ENCODE data around the gene ABLIM1. TPM values are rescaled to one million over a fixed set of nuclear protein-coding genes. Genes with fewer than 3 reads are reported as not detected.

Gene ABLIM1
- total and polyA plus RNA-seq, 10 of the 15 experiments (the other 5 are each of a cell fraction or from before 2014, with no cell fraction given): 14.2 to 50.5 (median 28.1) TPM

GRCh38 chr10:114495303-114495702 lies 162.8 kb downstream of the ABLIM1 start:
- H3K36me3 ChIP-seq (ENCODE audit: control insufficient read depth in 2 of 2, insufficient read depth in 2 of 2, low read length in 1 of 2): 0 out of 4 replicates have a peak, but pooled peaks cover 0 to 3% of the 10 kb centered on the region in 2 experiments
- intact Hi-C loops (cut with micrococcal nuclease; ENCODE audit: unreplicated experiment): no loop called here
- SMC1A ChIA-PET (ENCODE audit: uncharacterized antibody, unreplicated experiment): interaction anchor here (1.1 kb wide), 1 partner anchor 24 kb away, joined by 3 read pairs; no protein-coding TSS in a partner anchor
- TF ChIP-seq BMI1 (IDR thresholded peaks at IDR 0.05; ENCODE audit: borderline replicate concordance) (no peak), HDGF (IDR thresholded peaks at IDR 0.05) (0 out of 2 replicates have a peak, but pooled peaks have one; percentile 34), SMC3 (IDR thresholded peaks at IDR 0.05; ENCODE audit: borderline replicate concordance, low read length) (no peak)
- RAD21 ChIA-PET (ENCODE audit: unreplicated experiment): interaction anchor here (1.0 kb wide), 1 partner anchor 24 kb away, joined by 4 read pairs; no protein-coding TSS in a partner anchor
- in situ Hi-C loops (cut with MboI): no loop called here
- H3K79me2 ChIP-seq (ENCODE audit: control insufficient read depth, insufficient read depth, low read length): no peaks in the 10 kb centered on the region; the same call in 1 of the 2 replicates
- no peaks in the 10 kb centered on the region for H3K27me3 ChIP-seq (replicated peaks in 1 of 2; ENCODE audit: control insufficient read depth in 2 of 2, insufficient read depth in 2 of 2, low read length in 1 of 2)
- H3K9me3 ChIP-seq (replicated peaks; ENCODE audit: control insufficient read depth, insufficient read depth, low read length): no peaks in the 10 kb centered on the region
- no peak overlapping the region for H3K27ac ChIP-seq (ENCODE audit: control insufficient read depth, insufficient read depth)
- BruUV-seq (replicated peaks): no TSS peak
- no peak overlapping the region for H3K4me2 ChIP-seq (ENCODE audit: control insufficient read depth, insufficient read depth)
- no peak for ATAC-seq
- H3K4me3 ChIP-seq: no peak overlapping the region
- POLR2A ChIA-PET: no interaction called here
- FAIRE-seq: no peak
- no peak for DNase-seq (ENCODE audit: low read depth, low spot score)
- H3K9ac ChIP-seq (ENCODE audit: control insufficient read depth, insufficient read depth, low read length): no peak overlapping the region
- H4K20me1 ChIP-seq (ENCODE audit: control insufficient read depth, insufficient read depth): no peaks in the 10 kb centered on the region
- peaks cover 42% of the 10 kb centered on the region for H3K4me1 ChIP-seq (ENCODE audit: control insufficient read depth, insufficient read depth, low read length)
- WGBS (ENCODE audit: insufficient coverage, insufficient replicate concordance, low lambda C conversion rate, missing lambda C conversion rate): 100% methylated on average over 3 of the region's 3 CpGs
- CTCF ChIA-PET: interaction anchor here (1.1 to 1.9 kb wide), 2 partner anchors 9 to 24 kb away, joined by 3 to 5 read pairs; no protein-coding TSS in a partner anchor
- H2AFZ ChIP-seq (ENCODE audit: control insufficient read depth, low read depth, low read length): no peak overlapping the region

- SMC1A ChIA-PET (ENCODE audit: uncharacterized antibody, unreplicated experiment): interaction anchor here (1.3 kb wide), 1 partner anchor 10 kb away, joined by 5 read pairs; no protein-coding TSS in a partner anchor
- CTCF ChIA-PET: interaction anchor here (1.0 kb wide), 1 partner anchor 21 kb away, joined by 4 read pairs; no protein-coding TSS in a partner anchor
- no peak overlapping the region for H2AFZ ChIP-seq (ENCODE audit: control insufficient read depth, low read depth, low read length)
- TF ChIP-seq POLR2AphosphoS5 (IDR thresholded peaks at IDR 0.05; ENCODE audit: low read length) (no peak), JUNB (IDR thresholded peaks at IDR 0.05) (no peak), SREBF1 (IDR thresholded peaks at IDR 0.05; ENCODE audit: low read length) (no peak), GABPA (IDR thresholded peaks at IDR 0.05; ENCODE audit: low read depth) (0 out of 2 replicates have a peak, but pooled peaks have one; percentile 11), RUNX3 (IDR thresholded peaks at IDR 0.05; ENCODE audit: low read length) (peak; percentile 49), STAT3 (IDR thresholded peaks at IDR 0.05; ENCODE audit: low read depth, low read length) (no peak), TARDBP (IDR thresholded peaks at IDR 0.05; ENCODE audit: borderline replicate concordance) (no peak), RAD51 (IDR thresholded peaks at IDR 0.05) (peak; percentile 81), BHLHE40 (IDR thresholded peaks at IDR 0.05; ENCODE audit: borderline replicate concordance in 1 of 2, low read depth in 2 of 2, low read length in 1 of 2) (peak; percentile 72 to 79), NFIC (IDR thresholded peaks at IDR 0.05; ENCODE audit: low read depth, low read length) (no peak), WRNIP1 (IDR thresholded peaks at IDR 0.05; ENCODE audit: borderline replicate concordance, low read depth, low read length) (no peak)
- intact Hi-C loops (cut with micrococcal nuclease; ENCODE audit: unreplicated experiment): no loop called here
- H3K4me1 ChIP-seq (ENCODE audit: control insufficient read depth, insufficient read depth, low read length): peaks cover 17% of the 10 kb centered on the region
- H3K36me3 ChIP-seq (ENCODE audit: control insufficient read depth in 2 of 2, insufficient read depth in 2 of 2, low read length in 1 of 2): peaks cover 0 to 3% of the 10 kb centered on the region in 2 experiments; a peak in 1 of 4 replicates
- no peaks in the 10 kb centered on the region for H4K20me1 ChIP-seq (ENCODE audit: control insufficient read depth, insufficient read depth)
- POLR2A ChIA-PET: no interaction called here
- RAD21 ChIA-PET (ENCODE audit: unreplicated experiment): no interaction called here
- no TSS peak for BruUV-seq (replicated peaks)
- H3K9ac ChIP-seq (ENCODE audit: control insufficient read depth, insufficient read depth, low read length): no peak overlapping the region
- no peaks in the 10 kb centered on the region for H3K9me3 ChIP-seq (replicated peaks; ENCODE audit: control insufficient read depth, insufficient read depth, low read length)
- 25% methylated on average over 4 of the region's 4 CpGs for whole genome bisulfite sequencing (ENCODE audit: insufficient coverage, insufficient replicate concordance, low lambda C conversion rate, missing lambda C conversion rate)
- H3K4me2 ChIP-seq (ENCODE audit: control insufficient read depth, insufficient read depth): peak overlapping the region; percentile 22
- H3K27ac ChIP-seq (ENCODE audit: control insufficient read depth, insufficient read depth): no peak overlapping the region
- H3K27me3 ChIP-seq (replicated peaks in 1 of 2; ENCODE audit: control insufficient read depth in 2 of 2, insufficient read depth in 2 of 2, low read length in 1 of 2): no peaks in the 10 kb centered on the region
- FAIRE-seq (no peak), ATAC-seq (no peak), DNase-seq (ENCODE audit: low read depth, low spot score) (no peak)
- in situ Hi-C loops (cut with MboI): no loop called here
- H3K79me2 ChIP-seq (ENCODE audit: control insufficient read depth, insufficient read depth, low read length): no peaks in the 10 kb centered on the region; the same call in 1 of the 2 replicates
- H3K4me3 ChIP-seq: no peak overlapping the region
Observed at GRCh38 chr10:114492351-114493037, 165.6 kb downstream of the ABLIM1 start.
